ENCODE results near the gene ERCC6. TPM values are rescaled to one million over a fixed set of nuclear protein-coding genes. Genes with fewer than 3 reads are reported as not detected.

Gene ERCC6
- total and polyA plus RNA-seq, 2 donors (not counting 1 experiment from before 2014, with no cell fraction given) = 8.1 to 59.8 TPM

- intact Hi-C loops (cut with micrococcal nuclease) = no loop called here
- Histone ChIP-seq H3K4me1 (ENCODE audit: control insufficient read depth in 2 of 2, insufficient read depth in 2 of 2, low read length in 2 of 2) (peaks cover 11 to 13% of the 10 kb centered on the region in 2 donors), H3K9ac (ENCODE audit: low read length) (no peak overlapping the region), H3K79me2 (ENCODE audit: control insufficient read depth, insufficient read depth, low read length) (no peaks in the 10 kb centered on the region), H3K27ac (ENCODE audit: low read length in 2 of 2) (no peak overlapping the region), H3K9me3 (ENCODE audit: control extremely low read depth in 1 of 3, control insufficient read depth in 2 of 3, insufficient read depth in 1 of 3, low read length in 2 of 3) (no peaks in the 10 kb centered on the region), H3K4me2 (replicated peaks; ENCODE audit: low read depth, low read length, poor library complexity, severe bottlenecking) (no peak overlapping the region), H3K27me3 (replicated peaks in 1 of 4; ENCODE audit: control extremely low read depth in 1 of 4, control insufficient read depth in 3 of 4, insufficient read depth in 4 of 4, low read length in 3 of 4) (no peaks in the 10 kb centered on the region), H3K4me3 (ENCODE audit: control extremely low read depth in 1 of 5, extremely low read depth in 1 of 5, insufficient read depth in 1 of 5, low read depth in 2 of 5, low read length in 4 of 5) (no peak overlapping the region), H3K36me3 (replicated peaks in 1 of 2; ENCODE audit: control extremely low read depth in 1 of 2, control insufficient read depth in 1 of 2, extremely low read depth in 1 of 2, insufficient read depth in 2 of 2, low read length in 1 of 2) (peaks cover 8 to 24% of the 10 kb centered on the region in 2 experiments), H2AFZ (ENCODE audit: insufficient read depth, low read depth, low read length, poor library complexity, severe bottlenecking) (no peak overlapping the region), H4K20me1 (ENCODE audit: control insufficient read depth, insufficient read depth, low read length, poor library complexity, severe bottlenecking) (peaks cover 10% of the 10 kb centered on the region)
- H3K27me3 Mint-ChIP-seq = no peaks in the 10 kb centered on the region
- H3K4me3 Mint-ChIP-seq = no peak overlapping the region
- no CpG with 5 or more reads among the region's 1 CpG for WGBS (ENCODE audit: insufficient coverage)
- H3K27ac Mint-ChIP-seq = no peak overlapping the region
- DNase-seq = no peak
- no peaks in the 10 kb centered on the region for H3K9me3 Mint-ChIP-seq (ENCODE audit: insufficient read depth)
- no peak for ATAC-seq (ENCODE audit: low read depth)
- H3K4me1 Mint-ChIP-seq = peaks cover 15% of the 10 kb centered on the region
- TF ChIP-seq CTCF (IDR thresholded peaks at IDR 0.05) = no peak
- TF ChIP-seq EZH2 (IDR thresholded peaks at IDR 0.05; ENCODE audit: borderline replicate concordance, insufficient read depth, low read depth, low read length, poor library complexity, severe bottlenecking) = no peak
- ChIA-PET CTCF (no interaction called here), POLR2A (no interaction called here)
Observed at GRCh38 chr10:49504528-49504927, 34.4 kb downstream of the ERCC6 start.

- no peak overlapping the region for H3K9ac ChIP-seq (ENCODE audit: low read length)
- Mint-ChIP-seq H3K27ac (no peak overlapping the region), H3K9me3 (ENCODE audit: insufficient read depth) (no peaks in the 10 kb centered on the region), H3K27me3 (no peaks in the 10 kb centered on the region), H3K4me1 (peaks cover 2% of the 10 kb centered on the region), H3K4me3 (no peak overlapping the region)
- no peaks in the 10 kb centered on the region for H3K79me2 ChIP-seq (ENCODE audit: control insufficient read depth, insufficient read depth, low read length)
- CTCF ChIA-PET = no interaction called here
- no peaks in the 10 kb centered on the region for H3K4me1 ChIP-seq (ENCODE audit: control insufficient read depth in 2 of 2, insufficient read depth in 2 of 2, low read length in 2 of 2)
- no peak overlapping the region for H3K4me3 ChIP-seq (ENCODE audit: control extremely low read depth in 1 of 5, extremely low read depth in 1 of 5, insufficient read depth in 1 of 5, low read depth in 2 of 5, low read length in 4 of 5)
- TF ChIP-seq CTCF (IDR thresholded peaks at IDR 0.05) (no peak), EZH2 (IDR thresholded peaks at IDR 0.05; ENCODE audit: borderline replicate concordance, insufficient read depth, low read depth, low read length, poor library complexity, severe bottlenecking) (no peak)
- no peak overlapping the region for H3K4me2 ChIP-seq (replicated peaks; ENCODE audit: low read depth, low read length, poor library complexity, severe bottlenecking)
- H3K27me3 ChIP-seq (replicated peaks in 1 of 4; ENCODE audit: control extremely low read depth in 1 of 4, control insufficient read depth in 3 of 4, insufficient read depth in 4 of 4, low read length in 3 of 4) = no peaks in the 10 kb centered on the region
- POLR2A ChIA-PET = no interaction called here
- H3K9me3 ChIP-seq (ENCODE audit: control extremely low read depth in 1 of 3, control insufficient read depth in 2 of 3, insufficient read depth in 1 of 3, low read length in 2 of 3) = no peaks in the 10 kb centered on the region
- ATAC-seq (ENCODE audit: low read depth) (no peak), DNase-seq (no peak)
- no peak overlapping the region for H2AFZ ChIP-seq (ENCODE audit: insufficient read depth, low read depth, low read length, poor library complexity, severe bottlenecking)
- WGBS (ENCODE audit: insufficient coverage) = no CpG with 5 or more reads among the region's 2 CpGs
- no peak overlapping the region for H3K27ac ChIP-seq (ENCODE audit: low read length in 2 of 2)
- H3K36me3 ChIP-seq (replicated peaks in 1 of 2; ENCODE audit: control extremely low read depth in 1 of 2, control insufficient read depth in 1 of 2, extremely low read depth in 1 of 2, insufficient read depth in 2 of 2, low read length in 1 of 2) = peaks cover 11 to 28% of the 10 kb centered on the region in 2 experiments
- no peaks in the 10 kb centered on the region for H4K20me1 ChIP-seq (ENCODE audit: control insufficient read depth, insufficient read depth, low read length, poor library complexity, severe bottlenecking)
- intact Hi-C loops (cut with micrococcal nuclease) = no loop called here
Observed at GRCh38 chr10:49502358-49502757, 36.6 kb downstream of the ERCC6 start.
